OCI-LY1 (cell line): ENCODE measurements around the gene LTF.

ENCODE experiments used
- H2AFZ ChIP-seq: fragments of 200-600 bp; sonication (generic), shearing (Covaris generic); 2 replicates; pipeline ENCODE4 v1.6.0; 2014; ENCODE audit warnings: antibody characterized with exemption, mild to moderate bottlenecking, low read length
- H3F3A ChIP-seq: fragments of 200-600 bp; sonication (generic), shearing (Covaris generic); 2 replicates; pipeline ENCODE4 v1.6.0; 2014; ENCODE audit warnings: mild to moderate bottlenecking, antibody characterized with exemption, low read length, moderate library complexity; ENCODE audit not compliant: insufficient read depth
- H3K27ac ChIP-seq: fragments of 200-600 bp; sonication (generic); 2 replicates; pipeline ENCODE4 v1.5.1; 2014; ENCODE audit warnings: low read length, mixed run types, mild to moderate bottlenecking, low read depth; ENCODE audit not compliant: poor library complexity, severe bottlenecking
- H3K27me3 ChIP-seq: fragments of 200-600 bp; sonication (generic); 2 replicates; pipeline ENCODE4 v1.6.0; 2014; ENCODE audit warnings: antibody characterized with exemption, mild to moderate bottlenecking, low read length, moderate library complexity; ENCODE audit not compliant: insufficient read depth
- H3K36me3 ChIP-seq: fragments of 200-600 bp; sonication (generic); 2 replicates; pipeline ENCODE4 v1.6.1; 2014; ENCODE audit warnings: mild to moderate bottlenecking, antibody characterized with exemption, low read length, moderate library complexity, mixed read lengths; ENCODE audit not compliant: insufficient read depth
- H3K4me1 ChIP-seq: fragments of 200-600 bp; sonication (generic); 2 replicates; pipeline ENCODE4 v1.5.1; 2014; ENCODE audit warnings: mild to moderate bottlenecking, low read length, moderate library complexity; ENCODE audit not compliant: insufficient read depth, severe bottlenecking
- H3K4me2 ChIP-seq: fragments of 200-600 bp; sonication (generic), shearing (Covaris generic); 2 replicates; pipeline ENCODE4 v1.6.1; 2014; ENCODE audit warnings: low read length
- H3K4me3 ChIP-seq: fragments of 200-600 bp; sonication (generic); 2 replicates; pipeline ENCODE4 v1.5.1; 2014; ENCODE audit warnings: low read length, low read depth, mild to moderate bottlenecking, mixed read lengths; ENCODE audit not compliant: poor library complexity, severe bottlenecking
- H3K79me2 ChIP-seq: fragments of 200-600 bp; shearing (Covaris generic); 2 replicates; pipeline ENCODE4 v1.6.1; 2016; ENCODE audit warnings: mixed run types, low read length, mixed read lengths; ENCODE audit not compliant: insufficient read depth
- H3K9ac ChIP-seq: fragments of 200-600 bp; sonication (generic), shearing (Covaris generic); 2 replicates; pipeline ENCODE4 v1.6.1; 2014; ENCODE audit warnings: mild to moderate bottlenecking, low read length, mixed read lengths
- H3K9me2 ChIP-seq: fragments of 200-600 bp; sonication (generic), shearing (Covaris generic); 2 replicates; pipeline ENCODE4 v1.6.1; 2014; ENCODE audit warnings: low read depth, mild to moderate bottlenecking, low read length, mixed read lengths
- H3K9me3 ChIP-seq: fragments of 200-600 bp; shearing (Covaris generic); 2 replicates; pipeline ENCODE4 v1.6.1; 2014; ENCODE audit warnings: low read length, mixed read lengths
- H4K20me1 ChIP-seq: fragments of 200-600 bp; sonication (generic), shearing (Covaris generic); 2 replicates; pipeline ENCODE4 v1.6.0; 2016; ENCODE audit warnings: mild to moderate bottlenecking, low read length; ENCODE audit not compliant: insufficient read depth
- EZH2 ChIP-seq: fragments of 200-600 bp; sonication (generic), shearing (Covaris generic); IDR thresholded peaks from 2 replicates; pipeline ENCODE4 v1.8.0; 2017; ENCODE audit warnings: borderline replicate concordance, mixed run types, mild to moderate bottlenecking, antibody characterized with exemption, low read length, moderate library complexity, mixed read lengths
- TF ChIP-seq, protein P1 (sequence below): fragments of 200-600 bp; sonication (generic), shearing (Covaris generic); IDR thresholded peaks from 2 replicates; pipeline ENCODE4 v1.5.1; 2017; ENCODE audit warnings: mild to moderate bottlenecking, antibody characterized with exemption, low read length, moderate library complexity, mixed read lengths

LTF gene

DNA sequence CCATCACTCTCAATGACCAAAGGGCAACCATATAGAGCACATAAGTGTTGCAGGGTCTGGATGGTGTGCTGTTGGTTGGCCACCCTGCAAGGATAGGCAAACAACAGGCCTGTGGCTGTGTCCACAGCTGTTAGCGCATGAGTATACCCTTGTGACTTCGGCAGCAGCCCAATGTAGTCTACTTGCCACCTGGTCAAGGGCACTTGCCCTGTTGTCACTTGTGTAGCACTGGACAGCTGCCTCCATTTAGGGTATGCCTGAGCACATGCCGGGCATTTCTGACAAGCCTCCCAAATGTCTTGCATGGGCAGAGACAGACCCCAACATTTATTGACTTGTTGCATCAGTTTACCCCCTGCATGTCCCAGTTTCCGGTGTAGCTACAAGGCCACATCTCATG lies 44.9 kb downstream of the LTF start:
- TF ChIP-seq, protein P1, sequence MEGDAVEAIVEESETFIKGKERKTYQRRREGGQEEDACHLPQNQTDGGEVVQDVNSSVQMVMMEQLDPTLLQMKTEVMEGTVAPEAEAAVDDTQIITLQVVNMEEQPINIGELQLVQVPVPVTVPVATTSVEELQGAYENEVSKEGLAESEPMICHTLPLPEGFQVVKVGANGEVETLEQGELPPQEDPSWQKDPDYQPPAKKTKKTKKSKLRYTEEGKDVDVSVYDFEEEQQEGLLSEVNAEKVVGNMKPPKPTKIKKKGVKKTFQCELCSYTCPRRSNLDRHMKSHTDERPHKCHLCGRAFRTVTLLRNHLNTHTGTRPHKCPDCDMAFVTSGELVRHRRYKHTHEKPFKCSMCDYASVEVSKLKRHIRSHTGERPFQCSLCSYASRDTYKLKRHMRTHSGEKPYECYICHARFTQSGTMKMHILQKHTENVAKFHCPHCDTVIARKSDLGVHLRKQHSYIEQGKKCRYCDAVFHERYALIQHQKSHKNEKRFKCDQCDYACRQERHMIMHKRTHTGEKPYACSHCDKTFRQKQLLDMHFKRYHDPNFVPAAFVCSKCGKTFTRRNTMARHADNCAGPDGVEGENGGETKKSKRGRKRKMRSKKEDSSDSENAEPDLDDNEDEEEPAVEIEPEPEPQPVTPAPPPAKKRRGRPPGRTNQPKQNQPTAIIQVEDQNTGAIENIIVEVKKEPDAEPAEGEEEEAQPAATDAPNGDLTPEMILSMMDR, result no peak
- no peak for TF ChIP-seq EZH2
- H3K27me3 ChIP-seq, result no peaks in the 10 kb centered on the region
- H3F3A ChIP-seq, result no peaks in the 10 kb centered on the region
- no peak overlapping the region for H2AFZ ChIP-seq
- H3K4me1 ChIP-seq, result no peaks in the 10 kb centered on the region
- H3K9me3 ChIP-seq, result no peaks in the 10 kb centered on the region
- H3K27ac ChIP-seq, result no peak overlapping the region
- no peaks in the 10 kb centered on the region for H3K9me2 ChIP-seq
- H4K20me1 ChIP-seq, result no peaks in the 10 kb centered on the region
- no peaks in the 10 kb centered on the region for H3K36me3 ChIP-seq
- no peak overlapping the region for H3K4me3 ChIP-seq
- H3K9ac ChIP-seq, result no peak overlapping the region
- no peak overlapping the region for H3K4me2 ChIP-seq
- no peaks in the 10 kb centered on the region for H3K79me2 ChIP-seq

DNA sequence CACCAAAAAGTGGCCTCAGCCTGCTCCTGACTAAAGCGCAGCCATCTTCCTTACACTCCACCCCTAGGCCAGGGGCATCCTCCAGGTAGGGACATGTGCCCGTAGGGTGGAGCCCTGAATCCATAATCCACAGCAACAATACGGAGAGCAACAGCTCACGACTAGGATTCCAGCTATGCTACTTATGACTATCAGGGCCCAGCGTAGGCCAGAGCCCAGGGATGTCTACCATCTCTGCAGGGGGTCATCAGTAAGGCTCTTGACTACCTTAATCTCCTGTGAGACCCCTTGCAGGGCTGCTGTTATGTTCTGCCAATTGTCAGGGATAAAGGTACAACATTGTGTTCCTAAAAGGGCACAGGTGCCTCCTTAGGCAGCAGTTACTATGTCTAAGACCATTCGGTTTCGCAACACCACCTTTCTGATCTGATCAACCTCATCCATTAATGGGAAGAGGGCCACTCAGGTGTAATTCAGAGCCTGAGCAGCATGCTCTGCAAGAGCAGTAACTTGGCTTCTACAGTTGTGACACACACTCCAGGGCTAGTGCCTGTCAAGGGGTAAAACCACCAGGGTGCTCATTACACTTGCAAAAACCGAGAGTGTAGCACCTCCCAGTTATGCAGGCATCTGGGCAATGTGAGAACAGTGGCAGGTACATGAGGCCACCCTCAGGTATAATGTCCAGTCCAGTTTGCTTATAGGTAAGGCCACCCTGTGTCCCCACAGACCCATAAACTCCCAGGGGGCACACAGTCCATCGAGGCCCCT lies 46.7 kb downstream of the LTF start:
- Histone ChIP-seq H3K4me3 (no peak overlapping the region), H3F3A (no peaks in the 10 kb centered on the region), H2AFZ (no peak overlapping the region), H3K9me3 (no peaks in the 10 kb centered on the region), H3K27me3 (no peaks in the 10 kb centered on the region), H3K9me2 (no peaks in the 10 kb centered on the region), H3K36me3 (no peaks in the 10 kb centered on the region), H3K27ac (no peak overlapping the region), H3K4me1 (no peaks in the 10 kb centered on the region), H3K9ac (no peak overlapping the region), H3K4me2 (no peak overlapping the region), H4K20me1 (no peaks in the 10 kb centered on the region), H3K79me2 (no peaks in the 10 kb centered on the region)
- TF ChIP-seq, protein P1, result no peak

DNA sequence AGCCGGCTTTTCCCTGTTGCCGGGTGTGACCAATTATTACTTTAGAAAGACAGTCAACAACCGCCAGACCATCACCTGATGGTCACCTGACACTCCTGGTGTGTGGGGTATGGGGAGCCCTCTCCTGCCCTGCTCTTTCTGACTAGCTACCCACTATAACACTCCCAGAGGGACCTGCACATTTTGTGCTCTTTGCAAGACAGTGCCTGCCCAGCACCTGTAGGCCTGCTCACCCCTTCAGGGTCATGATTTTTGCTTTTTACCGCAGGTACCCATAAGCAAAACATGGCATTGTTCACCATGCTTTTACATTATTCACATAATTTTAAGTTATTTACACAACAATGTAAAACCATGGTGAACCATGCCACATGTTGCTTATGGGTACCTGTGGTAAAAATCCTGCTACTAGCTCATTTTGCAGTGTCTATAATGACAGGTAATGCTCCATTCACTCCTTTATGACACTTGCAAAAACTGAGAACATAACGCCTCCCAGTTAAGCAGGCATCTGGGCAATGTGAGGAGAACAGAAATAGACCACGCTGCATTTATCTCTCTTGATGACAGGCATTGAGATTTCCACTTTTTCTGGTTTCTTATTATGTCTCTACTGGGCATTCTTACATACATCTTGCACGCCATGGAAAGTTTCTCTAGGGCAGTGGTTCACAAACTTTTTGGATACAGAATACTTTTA lies 47.7 kb downstream of the LTF start:
- H3K4me2 ChIP-seq, result no peak overlapping the region
- no peak overlapping the region for H3K27ac ChIP-seq
- H3K4me3 ChIP-seq, result no peak overlapping the region
- H3K4me1 ChIP-seq, result no peaks in the 10 kb centered on the region
- no peaks in the 10 kb centered on the region for H4K20me1 ChIP-seq
- H3K27me3 ChIP-seq, result no peaks in the 10 kb centered on the region
- TF ChIP-seq, protein P1, result no peak
- TF ChIP-seq EZH2, result no peak
- no peak overlapping the region for H2AFZ ChIP-seq
- no peaks in the 10 kb centered on the region for H3F3A ChIP-seq
- no peaks in the 10 kb centered on the region for H3K79me2 ChIP-seq
- no peaks in the 10 kb centered on the region for H3K9me3 ChIP-seq
- H3K36me3 ChIP-seq, result no peaks in the 10 kb centered on the region
- no peak overlapping the region for H3K9ac ChIP-seq
- no peaks in the 10 kb centered on the region for H3K9me2 ChIP-seq
